NCI-H1417 treated with DMSO at 0.1 percent for 48 hours (cell line): ENCODE results near the gene TEX22.
"Not testable (repeated sequence)": the region's sequence is repeated elsewhere in the genome, so short reads cannot be mapped to it uniquely, and the experiment has no call there.

Experiments used
- DNase-seq: peaks from one replicate; lab custom pipeline; 2025; lab: John Stamatoyannopoulos, UW

The TEX22 gene

GRCh38 chr14:105398044-105398725 lies at the start of gene TEX22:
Gene TEX22, plus strand, starts transcription at chr14:105398538. Its CDS starts 803 bp downstream, at chr14:105399341.
- DNase-seq, result peak; percentile 70

GRCh38 chr14:105348945-105349699 lies 49.2 kb upstream of the TEX22 start:
- no peak for DNase-seq

GRCh38 chr14:105349992-105350391 lies 48.3 kb upstream of the TEX22 start:
- DNase-seq, result no peak

GRCh38 chr14:105350450-105351244 lies 47.7 kb upstream of the TEX22 start:
- DNase-seq, result no peak

- no peak for DNase-seq
Observed at GRCh38 chr14:105351410-105351809, 46.9 kb upstream of the TEX22 start.

GRCh38 chr14:105351920-105352851 lies 46.2 kb upstream of the TEX22 start:
- peak; percentile 49 for DNase-seq

GRCh38 chr14:105353136-105353535 lies 45.2 kb upstream of the TEX22 start:
- no peak for DNase-seq

- DNase-seq, result no peak
Observed at GRCh38 chr14:105354541-105354940, 43.8 kb upstream of the TEX22 start.

- no peak for DNase-seq
Observed at GRCh38 chr14:105355049-105355575, 43.2 kb upstream of the TEX22 start.

- no peak for DNase-seq
Observed at GRCh38 chr14:105355850-105356604, 42.3 kb upstream of the TEX22 start.

- DNase-seq, result no peak
Observed at GRCh38 chr14:105356927-105357326, 41.4 kb upstream of the TEX22 start.

- DNase-seq, result no peak
Observed at GRCh38 chr14:105357626-105358025, 40.7 kb upstream of the TEX22 start.

- no peak for DNase-seq
Observed at GRCh38 chr14:105358140-105358846, 40.0 kb upstream of the TEX22 start.

- DNase-seq, result no peak
Observed at GRCh38 chr14:105358943-105359342, 39.4 kb upstream of the TEX22 start.

- not testable (repeated sequence) for DNase-seq
Observed at GRCh38 chr14:105361412-105361811, 36.9 kb upstream of the TEX22 start.

- no peak for DNase-seq
Observed at GRCh38 chr14:105363847-105364708, 34.3 kb upstream of the TEX22 start.

GRCh38 chr14:105365101-105365500 lies 33.2 kb upstream of the TEX22 start:
- no peak for DNase-seq

GRCh38 chr14:105365681-105366080 lies 32.7 kb upstream of the TEX22 start:
- no peak for DNase-seq
